HEK293 (cell line): ENCODE results near the gene COL1A2.

Experiments used
- GFI1B ChIP-seq: fragments of 450-650 bp; formaldehyde crosslinking; IDR thresholded peaks from 2 replicates; pipeline ENCODE4 v1.5.1; 2016; ENCODE audit warnings: missing biosample characterization, missing genetic modification characterization
- HOXA7 ChIP-seq: sonication (generic); formaldehyde crosslinking; IDR thresholded peaks from 2 replicates; pipeline ENCODE4 v1.8.1; 2022; ENCODE audit warnings: missing genetic modification reagents, borderline replicate concordance
- KLF1 ChIP-seq: fragments of 450-650 bp; formaldehyde crosslinking; IDR thresholded peaks from 2 replicates; pipeline ENCODE4 v1.5.1; 2016; ENCODE audit warnings: missing biosample characterization, missing genetic modification characterization
- TCF7L2 ChIP-seq: IDR thresholded peaks from 2 replicates; pipeline ENCODE4 v1.6.1; 2011; ENCODE audit warnings: low read depth, mild to moderate bottlenecking, inconsistent platforms, low read length, moderate library complexity, borderline replicate concordance
- TRIM28 ChIP-seq: IDR thresholded peaks from 2 replicates; pipeline ENCODE4 v1.6.1; 2011; ENCODE audit warnings: low read length, control low read depth, borderline replicate concordance
- ZBTB17 ChIP-seq: fragments of 450-650 bp; formaldehyde crosslinking; IDR thresholded peaks from 2 replicates; pipeline ENCODE4 v1.5.1; 2016; ENCODE audit warnings: missing biosample characterization, missing genetic modification characterization
- ZNF510 ChIP-seq: fragments of 450-650 bp; formaldehyde crosslinking; IDR thresholded peaks from 2 replicates; pipeline ENCODE4 v1.5.1; 2018; ENCODE audit warnings: mild to moderate bottlenecking, missing genetic modification characterization, missing biosample characterization; ENCODE audit not compliant: insufficient replicate concordance
- ZNF707 ChIP-seq: fragments of 450-650 bp; formaldehyde crosslinking; IDR thresholded peaks from 2 replicates; pipeline ENCODE4 v1.5.1; 2016; ENCODE audit warnings: missing biosample characterization, missing genetic modification characterization
- TF ChIP-seq, protein P1 (sequence below): fragments of 450-650 bp; formaldehyde crosslinking; IDR thresholded peaks from 2 replicates; pipeline ENCODE4 v1.5.1; 2016; ENCODE audit warnings: missing biosample characterization, missing genetic modification characterization
- TF ChIP-seq, protein P2 (sequence below): fragments of 450-650 bp; formaldehyde crosslinking; IDR thresholded peaks from 2 replicates; pipeline ENCODE4 v1.5.1; 2016; ENCODE audit warnings: missing biosample characterization, missing genetic modification characterization
- TF ChIP-seq, protein P3 (sequence below): fragments of 450-650 bp; formaldehyde crosslinking; IDR thresholded peaks from 2 replicates; pipeline ENCODE4 v1.5.1; 2016; ENCODE audit warnings: missing biosample characterization, missing genetic modification characterization, low read depth

DNA sequence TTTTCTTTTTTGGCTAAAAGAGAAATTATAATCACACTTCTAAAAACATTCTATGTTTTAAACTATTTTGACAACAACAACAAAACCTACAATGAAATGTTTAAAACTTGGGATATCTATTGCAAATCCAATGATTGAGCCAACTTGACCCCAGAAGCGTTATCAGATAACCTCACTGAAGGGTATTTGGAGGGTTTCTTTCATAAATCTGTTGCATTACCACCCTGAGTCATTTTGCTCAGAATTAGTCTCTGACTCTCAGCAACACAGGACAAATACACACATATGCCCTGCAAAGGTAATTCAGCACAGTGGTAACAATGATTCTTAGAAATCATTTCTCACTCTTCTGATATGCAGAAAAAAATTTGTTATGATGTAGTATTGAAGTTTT is 2.3 kb upstream of the COL1A2 start:
- TF ChIP-seq, protein P1, sequence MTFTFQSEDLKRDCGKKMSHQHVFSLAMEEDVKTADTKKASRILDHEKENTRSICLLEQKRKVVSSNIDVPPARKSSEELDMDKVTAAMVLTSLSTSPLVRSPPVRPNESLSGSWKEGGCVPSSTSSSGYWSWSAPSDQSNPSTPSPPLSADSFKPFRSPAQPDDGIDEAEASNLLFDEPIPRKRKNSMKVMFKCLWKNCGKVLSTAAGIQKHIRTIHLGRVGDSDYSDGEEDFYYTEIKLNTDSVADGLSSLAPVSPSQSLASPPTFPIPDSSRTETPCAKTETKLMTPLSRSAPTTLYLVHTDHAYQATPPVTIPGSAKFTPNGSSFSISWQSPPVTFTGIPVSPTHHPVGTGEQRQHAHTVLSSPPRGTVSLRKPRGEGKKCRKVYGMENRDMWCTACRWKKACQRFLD (tag by site-specific recombination): no peak
- TF ChIP-seq, protein P2, sequence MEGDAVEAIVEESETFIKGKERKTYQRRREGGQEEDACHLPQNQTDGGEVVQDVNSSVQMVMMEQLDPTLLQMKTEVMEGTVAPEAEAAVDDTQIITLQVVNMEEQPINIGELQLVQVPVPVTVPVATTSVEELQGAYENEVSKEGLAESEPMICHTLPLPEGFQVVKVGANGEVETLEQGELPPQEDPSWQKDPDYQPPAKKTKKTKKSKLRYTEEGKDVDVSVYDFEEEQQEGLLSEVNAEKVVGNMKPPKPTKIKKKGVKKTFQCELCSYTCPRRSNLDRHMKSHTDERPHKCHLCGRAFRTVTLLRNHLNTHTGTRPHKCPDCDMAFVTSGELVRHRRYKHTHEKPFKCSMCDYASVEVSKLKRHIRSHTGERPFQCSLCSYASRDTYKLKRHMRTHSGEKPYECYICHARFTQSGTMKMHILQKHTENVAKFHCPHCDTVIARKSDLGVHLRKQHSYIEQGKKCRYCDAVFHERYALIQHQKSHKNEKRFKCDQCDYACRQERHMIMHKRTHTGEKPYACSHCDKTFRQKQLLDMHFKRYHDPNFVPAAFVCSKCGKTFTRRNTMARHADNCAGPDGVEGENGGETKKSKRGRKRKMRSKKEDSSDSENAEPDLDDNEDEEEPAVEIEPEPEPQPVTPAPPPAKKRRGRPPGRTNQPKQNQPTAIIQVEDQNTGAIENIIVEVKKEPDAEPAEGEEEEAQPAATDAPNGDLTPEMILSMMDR (tag by site-specific recombination): no peak
- TF ChIP-seq KLF1 (tag by site-specific recombination) (no peak), ZNF510 (tag by site-specific recombination) (no peak), ZBTB17 (no peak), TCF7L2 (no peak), GFI1B (tag by site-specific recombination) (no peak), ZNF707 (no peak), TRIM28 (no peak), HOXA7 (CRISPR knock-in tag) (no peak)
- TF ChIP-seq, protein P3, sequence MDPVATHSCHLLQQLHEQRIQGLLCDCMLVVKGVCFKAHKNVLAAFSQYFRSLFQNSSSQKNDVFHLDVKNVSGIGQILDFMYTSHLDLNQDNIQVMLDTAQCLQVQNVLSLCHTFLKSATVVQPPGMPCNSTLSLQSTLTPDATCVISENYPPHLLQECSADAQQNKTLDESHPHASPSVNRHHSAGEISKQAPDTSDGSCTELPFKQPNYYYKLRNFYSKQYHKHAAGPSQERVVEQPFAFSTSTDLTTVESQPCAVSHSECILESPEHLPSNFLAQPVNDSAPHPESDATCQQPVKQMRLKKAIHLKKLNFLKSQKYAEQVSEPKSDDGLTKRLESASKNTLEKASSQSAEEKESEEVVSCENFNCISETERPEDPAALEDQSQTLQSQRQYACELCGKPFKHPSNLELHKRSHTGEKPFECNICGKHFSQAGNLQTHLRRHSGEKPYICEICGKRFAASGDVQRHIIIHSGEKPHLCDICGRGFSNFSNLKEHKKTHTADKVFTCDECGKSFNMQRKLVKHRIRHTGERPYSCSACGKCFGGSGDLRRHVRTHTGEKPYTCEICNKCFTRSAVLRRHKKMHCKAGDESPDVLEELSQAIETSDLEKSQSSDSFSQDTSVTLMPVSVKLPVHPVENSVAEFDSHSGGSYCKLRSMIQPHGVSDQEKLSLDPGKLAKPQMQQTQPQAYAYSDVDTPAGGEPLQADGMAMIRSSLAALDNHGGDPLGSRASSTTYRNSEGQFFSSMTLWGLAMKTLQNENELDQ (tag by site-specific recombination): no peak
